A172 (cell line): ENCODE data around the gene PAQR4. TPM values are rescaled to one million over a fixed set of nuclear protein-coding genes. Genes with fewer than 3 reads are reported as not detected.
A peak's percentile ranks its signal among the peaks of the same experiment; 100 is the strongest.
"Not testable (repeated sequence)": the region's sequence is repeated elsewhere in the genome, so short reads cannot be mapped to it uniquely, and the experiment has no call there.

Experiments
- DNase-seq: peaks from one replicate; pipeline ENCODE4 v3.0.0-alpha.2; 2015; ENCODE audit warnings: low spot score
- total RNA-seq: library from RNA; depleted of rRNA; stranded (reverse); fragments of >200 nt; shearing (Covaris generic); gene quantifications from 2 replicates; pipeline ENCODE4 v1.2.3, GENCODE V29; 2014

PAQR4 gene
- total RNA-seq, 1 experiment from 2014 or later, result 47.4 TPM

DNA sequence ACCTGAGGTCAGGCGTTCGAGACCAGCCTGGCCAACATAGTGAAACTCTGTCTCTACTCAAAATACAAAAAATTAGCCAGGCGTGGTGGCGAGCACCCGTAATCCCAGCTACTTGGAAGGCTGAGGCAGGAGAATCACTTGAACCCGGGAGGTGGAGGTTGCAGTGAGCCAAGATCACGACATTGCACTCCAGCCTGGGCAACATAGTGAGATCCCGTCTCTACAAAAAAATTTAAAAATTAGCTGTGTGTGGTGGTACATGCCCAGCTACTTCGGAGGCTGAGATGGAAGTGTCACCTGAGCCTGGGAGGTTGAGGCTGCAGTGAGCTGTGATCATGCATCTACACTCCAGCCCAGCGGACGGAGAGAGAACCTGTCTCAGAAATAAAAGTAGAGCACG, 25.4 kb upstream of the PAQR4 start:
- DNase-seq, result not testable (repeated sequence)

- DNase-seq, result no peak
Observed at GRCh38 chr16:2946649-2947048, 22.5 kb upstream of the PAQR4 start.

GRCh38 chr16:2948807-2949704, 20.1 kb upstream of the PAQR4 start:
- DNase-seq, result no peak

DNA sequence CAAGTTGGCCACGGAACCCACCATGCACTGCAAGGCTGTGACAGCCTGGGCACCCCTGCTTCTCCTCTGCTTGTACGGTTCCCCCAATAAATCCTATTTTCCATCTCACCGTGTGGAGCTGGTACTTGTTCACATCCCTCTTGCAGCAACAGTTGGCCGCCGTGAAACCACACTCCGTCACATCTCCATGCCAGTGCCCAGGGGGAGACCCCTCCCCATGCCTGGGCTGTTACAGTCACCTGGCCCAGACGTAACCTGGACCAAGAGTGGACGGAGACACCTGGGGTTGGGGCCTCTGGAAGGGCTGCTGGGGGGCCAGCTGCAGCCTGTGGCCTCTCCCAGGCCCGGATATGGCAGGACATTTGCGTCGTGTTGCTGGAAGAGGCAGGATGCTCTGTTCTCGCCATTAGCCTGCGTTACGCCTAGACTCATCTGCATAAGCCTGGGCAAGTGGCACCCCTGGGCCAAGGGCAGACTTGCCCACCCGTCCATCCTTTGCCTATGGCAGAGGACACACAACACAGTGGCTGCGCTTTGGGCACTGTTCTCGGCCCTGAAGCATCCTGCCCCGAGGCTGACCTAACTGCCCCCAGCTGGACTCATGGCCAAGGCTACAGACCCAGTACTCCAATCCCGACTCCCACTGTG, 19.3 kb upstream of the PAQR4 start:
- no peak for DNase-seq

DNA sequence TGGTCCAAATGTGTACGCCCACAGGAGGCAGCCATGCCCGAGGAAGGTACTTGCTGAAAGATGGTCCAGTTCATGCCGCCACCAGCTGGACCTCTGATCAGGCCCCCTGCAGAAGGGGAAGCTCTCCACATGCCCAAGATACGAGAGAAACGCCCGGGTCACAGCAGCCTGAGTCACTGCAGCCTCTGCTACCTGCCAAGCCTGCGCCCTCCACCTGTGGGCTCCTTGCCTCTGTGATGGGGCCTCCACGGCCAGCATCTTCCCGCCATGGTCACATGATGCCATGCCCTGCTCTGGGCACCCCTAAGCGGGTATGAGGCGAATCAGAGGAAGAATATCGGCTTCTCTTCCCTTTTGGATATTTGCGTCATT, 18.8 kb upstream of the PAQR4 start:
- no peak for DNase-seq

- DNase-seq, result no peak
Observed at GRCh38 chr16:2950773-2951172, 18.4 kb upstream of the PAQR4 start.

- no peak for DNase-seq
Observed at GRCh38 chr16:2952679-2953078, 16.5 kb upstream of the PAQR4 start.

GRCh38 chr16:2953706-2954627, 15.2 kb upstream of the PAQR4 start:
- DNase-seq, result no peak

DNA sequence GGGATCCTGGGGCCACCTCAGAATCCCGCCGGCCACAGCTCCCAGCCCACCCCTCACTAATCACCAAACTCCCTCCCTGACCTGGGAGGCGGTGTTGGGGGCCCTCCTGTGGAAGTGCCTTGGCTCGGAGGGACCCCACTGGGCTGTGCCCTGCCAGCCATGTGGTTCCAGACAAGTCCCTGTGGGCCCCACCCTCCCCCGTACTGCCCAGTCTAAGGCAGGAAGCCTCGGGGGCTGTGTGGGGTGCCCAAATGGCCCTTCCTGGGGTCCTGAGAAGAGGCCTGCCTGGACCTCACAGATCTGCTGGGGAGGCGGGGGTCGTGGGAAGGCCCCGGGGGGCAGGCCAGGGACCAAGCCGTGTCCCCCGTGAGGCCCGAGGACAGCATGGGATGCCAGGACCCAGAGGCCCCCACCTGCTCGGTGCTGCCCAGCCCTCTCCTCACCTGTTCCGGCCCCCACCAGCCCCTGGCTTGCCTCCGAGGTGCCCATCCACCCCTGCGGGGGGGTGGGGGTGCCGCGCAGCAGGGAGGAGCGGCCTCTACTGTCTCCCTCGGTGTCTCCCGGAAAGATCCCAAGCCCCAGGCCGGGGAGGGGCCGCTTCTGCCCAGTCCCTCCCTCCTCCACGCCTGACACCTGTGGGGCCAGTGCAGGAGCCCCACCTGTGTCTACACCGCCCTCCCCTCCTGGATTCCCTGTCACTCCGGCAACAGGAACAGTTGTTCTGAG, 14.3 kb upstream of the PAQR4 start:
- DNase-seq, result no peak

GRCh38 chr16:2955438-2955778, 13.7 kb upstream of the PAQR4 start:
- DNase-seq, result no peak

DNA sequence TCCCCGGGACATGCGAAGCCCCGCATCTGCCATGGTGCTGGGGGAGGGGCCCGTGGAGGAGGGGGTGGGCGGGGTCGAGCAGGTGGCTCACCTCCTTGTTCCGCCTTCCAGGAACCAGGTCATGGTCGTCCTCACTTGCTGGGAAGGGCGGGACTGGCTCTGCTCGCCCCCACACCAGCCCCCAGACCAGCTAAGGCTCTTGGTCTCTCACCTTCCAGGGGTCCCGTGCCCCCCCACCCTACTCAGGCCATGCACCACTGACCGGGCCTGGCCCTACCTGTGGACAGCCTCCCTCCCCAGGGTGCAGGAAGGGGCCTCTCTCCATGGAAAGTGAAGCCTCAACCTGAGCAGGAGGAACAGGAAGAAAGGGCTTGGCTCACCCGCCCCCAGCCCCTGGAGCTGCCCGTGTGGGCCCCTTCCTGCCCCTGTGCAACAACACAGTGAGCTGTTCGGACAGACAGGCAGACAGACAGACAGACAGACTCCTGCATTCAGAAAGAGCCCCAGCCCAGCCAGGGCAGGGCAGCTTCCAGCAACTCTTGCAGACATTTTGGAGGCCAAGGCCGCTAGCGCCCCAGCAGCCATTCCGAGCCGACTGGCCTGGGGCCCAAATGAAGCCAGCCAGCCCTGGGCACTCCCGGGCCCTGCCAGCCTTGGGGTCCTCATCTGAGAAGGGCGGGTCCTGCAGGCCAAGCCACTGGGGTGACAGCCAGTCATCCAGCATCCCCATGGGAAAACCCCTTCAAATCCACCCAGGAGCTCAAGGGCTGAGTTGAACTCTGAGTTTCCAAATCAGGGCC, 13.2 kb upstream of the PAQR4 start:
- DNase-seq, result no peak

DNA sequence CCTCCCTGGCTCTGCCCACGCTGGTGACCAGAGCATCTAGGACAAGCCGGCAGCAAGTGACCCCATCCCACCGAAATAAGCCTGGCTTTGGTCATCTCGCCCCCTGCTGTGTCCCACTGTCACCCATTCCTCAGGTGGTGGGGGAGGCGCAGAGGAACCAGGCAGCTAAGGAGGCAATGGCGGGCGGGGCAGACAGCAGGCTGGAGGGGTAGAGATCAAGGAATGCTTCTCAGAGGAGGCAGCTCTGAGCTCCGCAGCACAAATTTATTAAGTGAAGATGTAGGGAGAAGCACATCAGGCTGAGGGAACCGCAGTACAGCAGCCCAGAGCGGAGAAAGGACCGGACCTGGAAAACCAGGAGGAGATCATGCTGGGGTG, 12.6 kb upstream of the PAQR4 start:
- no peak for DNase-seq

GRCh38 chr16:2959206-2959605, 9.9 kb upstream of the PAQR4 start:
- no peak for DNase-seq

GRCh38 chr16:2960183-2961010, 8.8 kb upstream of the PAQR4 start:
- DNase-seq, result no peak

DNA sequence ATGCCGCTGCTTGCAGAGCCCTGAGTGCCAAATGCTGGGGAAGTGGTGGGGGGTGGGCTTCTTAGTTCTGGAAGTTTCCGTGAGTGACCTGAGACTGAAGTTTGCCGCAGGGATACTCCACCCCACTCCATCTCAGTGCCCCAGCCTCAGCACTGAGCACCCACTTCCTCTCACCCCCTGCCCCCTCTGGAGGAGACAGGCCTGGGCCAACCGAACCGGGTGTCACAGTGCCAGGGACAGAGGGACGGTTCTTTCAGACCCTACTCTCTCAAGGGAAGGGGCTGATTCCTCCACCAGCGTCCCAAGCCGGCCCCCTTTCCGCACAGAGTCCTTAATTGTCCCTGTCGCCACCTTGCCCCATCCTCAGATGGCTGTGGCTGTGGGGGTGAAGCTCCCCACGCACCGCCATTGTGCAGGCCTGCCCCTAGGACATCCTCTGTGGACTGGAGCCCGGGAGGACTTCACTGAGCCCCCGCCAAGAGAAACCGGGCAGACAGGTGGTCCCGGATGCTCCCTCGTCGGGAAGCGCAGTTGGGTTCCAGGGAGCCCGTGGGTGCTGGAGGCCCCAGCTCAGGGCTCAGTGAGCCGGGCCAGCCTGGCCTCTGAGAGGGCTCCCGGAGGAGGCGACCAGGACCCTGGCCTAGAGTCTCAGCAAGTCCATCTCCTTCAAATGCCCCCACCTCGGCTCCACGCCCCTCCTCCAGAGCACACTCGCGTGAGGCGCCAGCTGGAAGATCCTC, 6.6 kb upstream of the PAQR4 start:
- no peak for DNase-seq

DNA sequence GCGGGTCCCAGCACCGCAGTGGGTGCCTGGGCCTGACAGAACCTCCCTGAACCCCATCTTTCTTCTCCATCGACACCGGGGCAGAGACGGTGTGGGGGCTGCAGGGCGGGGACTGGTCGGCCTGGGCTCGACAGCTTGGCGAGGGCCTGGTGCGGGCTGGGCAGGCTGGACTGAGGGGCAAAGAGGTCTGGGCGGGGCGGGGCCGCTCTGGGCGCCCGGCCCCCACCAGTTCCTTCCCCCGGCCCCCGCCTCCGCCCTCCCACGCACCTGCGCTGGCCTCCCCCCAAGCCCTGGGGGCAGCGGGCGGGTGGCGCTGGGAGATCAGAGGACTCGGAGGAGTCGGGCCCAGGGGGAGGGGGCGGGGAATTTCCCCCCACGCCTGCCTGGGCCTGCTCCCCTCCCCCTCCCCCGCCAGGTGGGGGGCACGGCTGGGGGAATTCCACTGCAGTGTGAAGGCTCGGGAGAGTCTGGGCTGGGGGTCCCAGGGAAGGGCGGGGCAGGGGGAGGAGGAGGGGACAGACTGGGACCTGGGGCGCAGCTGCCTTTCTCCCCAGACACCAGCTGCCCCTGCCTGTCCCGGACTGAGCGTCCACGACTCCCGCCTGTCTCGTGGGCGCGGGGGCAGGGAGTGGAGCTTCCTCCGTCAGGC, 6.0 kb upstream of the PAQR4 start:
- DNase-seq, result no peak

DNA sequence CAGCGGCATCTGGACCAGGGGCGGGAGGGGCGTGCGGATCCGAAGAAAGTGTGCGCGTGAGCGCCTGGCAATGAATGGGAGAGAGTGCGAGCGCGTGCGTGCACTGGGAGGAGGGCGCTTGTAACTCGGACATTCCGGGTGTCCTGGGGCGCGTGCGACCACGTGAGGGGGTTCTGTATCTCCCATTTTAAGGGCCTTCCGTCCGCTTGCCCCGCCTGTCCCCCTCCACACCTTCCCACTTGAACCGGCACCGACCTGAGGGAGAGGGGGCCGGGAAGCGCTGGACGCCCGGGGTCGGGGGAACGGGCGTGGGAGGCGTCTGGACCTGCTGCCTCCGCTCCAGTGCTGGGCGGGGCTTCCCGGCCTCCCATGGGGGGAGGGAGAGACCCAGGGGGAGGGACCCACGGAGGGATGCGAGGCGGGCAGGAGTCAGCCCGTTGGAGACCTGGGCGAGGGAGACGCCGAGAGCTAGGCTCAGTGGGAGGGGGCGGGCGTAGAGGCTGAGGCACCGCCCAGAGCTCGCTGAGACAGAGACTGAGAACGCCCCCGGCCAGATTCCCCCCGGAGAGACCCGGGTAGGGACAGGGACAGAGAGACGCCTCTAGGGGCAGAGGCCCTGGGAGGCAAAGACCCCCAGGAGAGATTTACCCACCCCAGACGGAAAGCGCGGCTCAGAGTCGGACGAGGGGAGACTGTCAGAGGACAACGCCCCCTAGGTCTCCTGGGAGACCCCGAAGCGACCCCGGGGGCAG, 5.2 kb upstream of the PAQR4 start, which contains the start of gene KREMEN2:
KREMEN2 (plus strand) TSS at position 553 of the 752 bp plus-strand sequence. CDS start 246 bp downstream, outside the sequence.
- peak; percentile 55 for DNase-seq
